NCI-H1417 (cell line): ENCODE measurements around the gene ANKS1A.
A peak's percentile ranks its signal among the peaks of the same experiment; 100 is the strongest.
"Not testable (repeated sequence)": the region's sequence is repeated elsewhere in the genome, so short reads cannot be mapped to it uniquely, and the experiment has no call there.

ENCODE experiments used
- DNase-seq, 3 experiments: peaks; one replicate each; lab custom pipeline; 2025; lab: John Stamatoyannopoulos, UW

The ANKS1A gene

GRCh38 chr6:35106061-35106460, 217.0 kb downstream of the ANKS1A start:
- DNase-seq: peak in 1 of 3 experiments; percentile 40

GRCh38 chr6:35107208-35107607, 218.2 kb downstream of the ANKS1A start:
- DNase-seq: not testable (repeated sequence)

- peak in 2 of 3 experiments; percentile 7 to 64 for DNase-seq
Measured at GRCh38 chr6:35107761-35108160, 218.7 kb downstream of the ANKS1A start.

- DNase-seq: no peak
Measured at GRCh38 chr6:35108309-35108885, 219.3 kb downstream of the ANKS1A start.

DNA sequence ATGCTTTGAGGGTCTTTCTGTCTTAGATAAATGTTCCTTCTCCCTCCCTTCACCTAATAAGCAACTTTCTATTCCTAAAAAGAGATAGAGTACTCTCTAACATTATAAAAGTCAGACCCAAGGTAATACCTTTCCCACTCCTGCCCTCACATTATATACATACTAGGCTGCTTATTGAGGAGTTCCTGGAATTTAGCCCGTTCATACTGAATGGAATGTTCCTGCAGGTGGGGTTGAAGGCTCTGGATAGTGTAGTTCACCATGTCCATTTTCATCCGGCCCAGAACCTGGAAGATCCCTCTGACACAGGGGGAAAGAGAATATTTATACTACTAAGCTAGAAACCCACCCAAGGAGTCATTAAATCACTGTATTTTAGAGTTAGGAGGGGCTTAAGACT, 231.7 kb downstream of the ANKS1A start:
- DNase-seq: no peak

GRCh38 chr6:35124356-35124755, 235.3 kb downstream of the ANKS1A start:
- no peak for DNase-seq

- no peak for DNase-seq
Measured at GRCh38 chr6:35128042-35128441, 239.0 kb downstream of the ANKS1A start.

DNA sequence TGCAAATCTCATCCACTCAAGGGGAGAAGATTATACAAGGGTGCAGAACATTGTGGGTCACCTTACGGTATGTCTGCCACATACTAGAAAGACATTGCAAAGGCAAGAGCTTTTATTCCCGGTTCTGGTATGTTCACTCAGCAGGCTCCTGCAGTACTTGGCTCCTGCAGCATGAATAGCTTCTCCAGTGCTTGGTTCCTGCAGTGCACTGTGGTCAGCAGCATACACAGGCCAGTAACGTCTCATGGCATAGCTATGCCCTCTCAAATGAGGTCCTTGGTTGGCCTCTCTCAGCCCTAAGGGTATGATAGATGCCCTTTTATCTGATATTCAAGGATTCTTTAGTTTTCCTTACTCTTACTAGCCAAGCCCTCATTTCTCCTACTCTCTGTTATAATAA, 239.4 kb downstream of the ANKS1A start:
- DNase-seq: no peak

- DNase-seq: no peak
Measured at GRCh38 chr6:35136185-35136584, 247.1 kb downstream of the ANKS1A start.

GRCh38 chr6:35138191-35138590, 249.1 kb downstream of the ANKS1A start:
- DNase-seq: not testable (repeated sequence)

DNA sequence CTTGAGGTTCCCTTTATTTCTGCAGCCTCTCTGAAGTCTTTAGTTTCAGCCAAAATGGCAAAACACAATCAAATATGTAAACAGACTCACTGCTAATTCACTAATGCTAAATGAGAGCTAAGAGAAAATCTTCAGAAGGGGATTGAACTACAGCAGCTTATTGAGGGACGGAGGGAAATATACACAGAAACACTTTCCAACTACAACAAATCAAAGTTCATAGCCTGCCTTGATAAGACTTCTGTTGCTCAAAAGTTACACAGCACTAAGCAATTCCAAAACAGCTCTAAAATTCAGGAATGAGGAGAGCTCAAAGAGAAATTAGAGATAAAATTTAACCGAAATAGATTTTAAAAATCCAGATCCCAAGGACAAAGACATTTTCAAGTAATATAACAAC, 250.4 kb downstream of the ANKS1A start:
- DNase-seq: no peak

DNA sequence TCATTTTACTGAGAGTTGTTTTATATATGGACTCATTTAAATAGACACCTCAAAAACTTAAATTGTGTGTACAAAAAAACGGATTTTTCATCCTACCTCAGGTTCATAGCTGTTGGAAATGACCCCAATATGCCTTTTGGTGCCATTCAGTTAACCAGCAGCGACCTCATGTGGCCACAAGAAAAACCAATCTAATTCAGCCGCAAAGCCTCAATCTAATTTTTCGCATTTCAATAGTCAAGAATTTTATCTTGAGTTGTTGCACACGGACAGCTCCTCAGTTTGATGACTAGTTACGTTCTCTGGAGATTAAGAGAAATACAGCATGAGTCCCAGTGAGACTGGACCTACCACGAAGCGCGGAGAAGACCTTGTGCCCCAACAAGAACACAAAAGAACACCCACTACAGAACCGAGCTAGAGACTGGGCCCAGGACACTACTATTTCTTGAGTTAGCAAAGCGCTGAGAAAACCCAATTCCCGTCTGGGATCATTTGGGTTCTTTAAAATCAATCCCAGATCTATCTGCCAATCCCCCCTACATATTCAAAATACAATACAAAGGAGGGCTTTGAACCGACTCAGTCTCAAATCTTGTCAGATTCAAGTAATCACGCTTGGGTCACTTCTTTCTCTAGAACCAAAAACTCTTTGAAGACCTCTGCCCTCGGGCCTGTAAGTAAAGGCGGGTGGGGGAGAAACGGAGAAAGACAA, 251.0 kb downstream of the ANKS1A start:
- peak; percentile 42 to 79 (median 51) for DNase-seq

DNA sequence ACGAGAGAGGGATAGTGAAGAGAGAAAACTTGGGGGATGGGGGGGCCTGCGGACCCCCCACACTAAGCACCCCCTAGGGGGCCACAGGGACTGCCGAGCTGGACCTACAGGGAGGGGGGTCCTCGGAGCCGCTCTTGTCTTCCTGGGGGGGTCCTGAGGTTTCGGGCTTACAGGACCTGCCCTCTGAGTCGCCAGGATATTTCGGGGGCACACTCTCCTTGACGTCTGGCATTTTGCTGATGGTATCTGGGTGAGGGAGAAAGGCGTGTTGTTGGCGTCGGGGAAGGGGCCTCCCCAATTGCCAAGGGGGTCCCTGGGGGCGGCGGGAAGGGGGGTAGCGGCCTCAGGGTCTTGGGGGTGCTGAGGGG, 251.6 kb downstream of the ANKS1A start:
- no peak for DNase-seq
